GM12878 (cell line): Measurements from ENCODE around the gene B4GALNT2. TPM values are rescaled to one million over a fixed set of nuclear protein-coding genes. Genes with fewer than 3 reads are reported as not detected.

ENCODE experiments used
- ATAC-seq: fragments of 200-7000 bp; cut with Tn5 transposase; 3 replicates; pipeline ENCODE4 v1.9.1; 2020; ENCODE audit warnings: mild to moderate bottlenecking, moderate library complexity
- BruUV-seq: library from RNA; stranded (reverse); fragments of 400-500 nt; replicated peaks from 2 replicates; lab custom pipeline; 2021; lab: Mats Ljungman, UMichigan
- CTCF ChIA-PET: fragments of 300-600 bp; sonication (Branson Sonifier 250); formaldehyde crosslinking; extraction: SDS; loops from one replicate; lab custom pipeline; 2021; ENCODE audit warnings: inconsistent platforms; lab: Yijun Ruan, JAX
- POLR2A ChIA-PET: fragments of 350-600 bp; formaldehyde crosslinking; extraction: SDS; loops from one replicate; lab custom pipeline; 2021; ENCODE audit warnings: inconsistent platforms; lab: Charles Lee
- RAD21 ChIA-PET: fragments of 300-600 bp; sonication (Branson Sonifier 250); formaldehyde crosslinking; loops from one replicate; lab custom pipeline; 2023; ENCODE audit warnings: antibody characterized with exemption; ENCODE audit not compliant: unreplicated experiment; lab: Charles Lee
- SMC1A ChIA-PET: fragments of 300-600 bp; sonication (Branson Sonifier 250); formaldehyde crosslinking; loops from one replicate; lab custom pipeline; 2023; ENCODE audit not compliant: unreplicated experiment, uncharacterized antibody; lab: Charles Lee
- DNase-seq: peaks from one replicate; pipeline ENCODE4 v3.0.0-alpha.2; 2011; ENCODE audit warnings: low read depth, low spot score
- FAIRE-seq: peaks from 3 replicates; lab custom pipeline; 2011; peaks lifted over from hg19 to GRCh38; lab: Jason Lieb, UNC
- H2AFZ ChIP-seq: 2 replicates; pipeline ENCODE4 v1.6.0; 2011; ENCODE audit warnings: low read depth, low read length, control low read depth; ENCODE audit not compliant: control insufficient read depth
- H3K27ac ChIP-seq: 2 replicates; pipeline ENCODE4 v1.5.1; 2011; ENCODE audit warnings: control low read depth; ENCODE audit not compliant: control insufficient read depth, insufficient read depth
- H3K27me3 ChIP-seq, 2 experiments: replicated peaks in 1 of 2; 2 replicates each; pipeline versions ENCODE4 v1.6.0 to v1.6.1; 2011; ENCODE audit warnings: low read length in 1 of 2; ENCODE audit not compliant: control insufficient read depth in 2 of 2, insufficient read depth in 2 of 2
- H3K36me3 ChIP-seq, 2 experiments: 2 replicates each; pipeline ENCODE4 v1.5.1; 2011; ENCODE audit warnings: low read length in 1 of 2; ENCODE audit not compliant: control insufficient read depth in 2 of 2, insufficient read depth in 2 of 2
- H3K4me1 ChIP-seq: 2 replicates; pipeline ENCODE4 v1.6.1; 2011; ENCODE audit warnings: mild to moderate bottlenecking, low read length, moderate library complexity, mixed read lengths; ENCODE audit not compliant: control insufficient read depth, insufficient read depth
- H3K4me2 ChIP-seq: 2 replicates; pipeline ENCODE4 v1.6.0; 2011; ENCODE audit warnings: control low read depth; ENCODE audit not compliant: control insufficient read depth, insufficient read depth
- H3K4me3 ChIP-seq: fragments of 200-600 bp; sonication (generic); 2 replicates; pipeline ENCODE4 v1.5.1; 2016
- H3K79me2 ChIP-seq: 2 replicates; pipeline ENCODE4 v1.6.0; 2011; ENCODE audit warnings: low read length; ENCODE audit not compliant: control insufficient read depth, insufficient read depth
- H3K9ac ChIP-seq: 2 replicates; pipeline ENCODE4 v1.8.0; 2011; ENCODE audit warnings: low read length, control low read depth, mixed read lengths; ENCODE audit not compliant: control insufficient read depth, insufficient read depth
- H3K9me3 ChIP-seq: replicated peaks from 3 replicates; pipeline ENCODE4 v1.5.1; 2011; ENCODE audit warnings: mild to moderate bottlenecking, low read length; ENCODE audit not compliant: control insufficient read depth, insufficient read depth
- H4K20me1 ChIP-seq: 2 replicates; pipeline ENCODE4 v1.6.0; 2011; ENCODE audit not compliant: control insufficient read depth, insufficient read depth
- ATF2 ChIP-seq: IDR thresholded peaks from 2 replicates; pipeline ENCODE4 v1.6.1; 2012; ENCODE audit warnings: low read length, inconsistent platforms
- ATF7 ChIP-seq: fragments of 450-650 bp; IDR thresholded peaks from 2 replicates; pipeline ENCODE4 v1.6.1; 2016; ENCODE audit warnings: low read depth, mild to moderate bottlenecking
- CBX5 ChIP-seq: sonication (generic); IDR thresholded peaks from 2 replicates; pipeline ENCODE4 v1.6.1; 2016; ENCODE audit warnings: low read depth, moderate library complexity, mild to moderate bottlenecking, inconsistent platforms
- CREB1 ChIP-seq: IDR thresholded peaks from 2 replicates; pipeline ENCODE4 v1.6.1; 2012; ENCODE audit warnings: low read depth, mild to moderate bottlenecking, inconsistent platforms
- DPF2 ChIP-seq: fragments of 450-650 bp; IDR thresholded peaks from 2 replicates; pipeline ENCODE4 v1.6.1; 2017; ENCODE audit warnings: mild to moderate bottlenecking
- E4F1 ChIP-seq: fragments of 450-650 bp; IDR thresholded peaks from 2 replicates; pipeline ENCODE4 v1.6.1; 2018; ENCODE audit warnings: borderline replicate concordance, mild to moderate bottlenecking; ENCODE audit not compliant: partially characterized antibody
- EP300 ChIP-seq, 2 experiments: fragments of 150-350 bp in 1 of 2; IDR thresholded peaks; 2 replicates each; pipeline ENCODE4 v1.6.1; 2011 to 2012; ENCODE audit warnings: low read depth in 2 of 2, low read length in 2 of 2, borderline replicate concordance in 1 of 2, improper control_type of control experiment in 1 of 2, inconsistent platforms in 1 of 2; ENCODE audit not compliant: control insufficient read depth in 1 of 2
- GATAD2B ChIP-seq: fragments of 450-650 bp; conservative IDR thresholded peaks from 2 replicates; pipeline ENCODE4 v1.6.1; 2017; ENCODE audit warnings: low read depth, mild to moderate bottlenecking, moderate library complexity
- HCFC1 ChIP-seq: fragments of 150-350 bp; IDR thresholded peaks from 2 replicates; pipeline ENCODE4 v1.6.1; 2014; ENCODE audit warnings: low read length
- IKZF2 ChIP-seq, 2 experiments: fragments of 450-650 bp; IDR thresholded peaks; 2 replicates each; pipeline ENCODE4 v1.6.1; 2017; ENCODE audit warnings: mild to moderate bottlenecking in 2 of 2, moderate library complexity in 2 of 2
- IRF4 ChIP-seq: IDR thresholded peaks from 2 replicates; pipeline ENCODE4 v1.6.1; 2011; ENCODE audit warnings: low read depth, low read length
- POU2F2 ChIP-seq: IDR thresholded peaks from 3 replicates; pipeline ENCODE4 v1.6.1; 2011; ENCODE audit warnings: low read depth, mild to moderate bottlenecking, low read length, borderline replicate concordance
- RELA ChIP-seq: fragments of 450-650 bp; IDR thresholded peaks from 2 replicates; pipeline ENCODE4 v1.8.0; 2014; ENCODE audit warnings: borderline replicate concordance; ENCODE audit not compliant: partially characterized antibody
- RUNX3 ChIP-seq: IDR thresholded peaks from 2 replicates; pipeline ENCODE4 v1.6.1; 2012; ENCODE audit warnings: low read length, inconsistent platforms
- SPI1 ChIP-seq: IDR thresholded peaks from 2 replicates; pipeline ENCODE4 v1.6.1; 2011; ENCODE audit warnings: low read depth, mild to moderate bottlenecking, low read length, moderate library complexity, borderline replicate concordance; ENCODE audit not compliant: insufficient read depth
- SUPT20H ChIP-seq: IDR thresholded peaks from 2 replicates; pipeline ENCODE4 v1.6.1; 2011; ENCODE audit warnings: low read depth, mild to moderate bottlenecking, low read length, moderate library complexity, borderline replicate concordance; ENCODE audit not compliant: control insufficient read depth
- ZNF384 ChIP-seq: IDR thresholded peaks from 2 replicates; pipeline ENCODE4 v1.6.1; 2012; ENCODE audit warnings: low read depth, mild to moderate bottlenecking, low read length, improper control_type of control experiment, borderline replicate concordance
- WGBS: methylation state at CpG from one replicate; pipeline ENCODE4 v1.1.6; 2016; ENCODE audit warnings: low lambda C conversion rate; ENCODE audit not compliant: insufficient replicate concordance, insufficient coverage; ENCODE audit errors: missing lambda C conversion rate; 5-methylcytosine and 5-hydroxymethylcytosine counted together
- in situ Hi-C: fragments of 300-500 bp; cut with MboI; formaldehyde crosslinking; loops from 9 replicates; pipeline ENCODE4 v1.14.3; 2018; ENCODE audit warnings: mixed read lengths
- intact Hi-C: fragments of 100-400 bp; cut with micrococcal nuclease; formaldehyde crosslinking; loops from one replicate; pipeline ENCODE4 v1.14.2; 2022; ENCODE audit not compliant: unreplicated experiment
- polyA plus RNA-seq, 11 experiments: library from polyadenylated mRNA; depleted of rRNA in 4 of 11; unstranded in 6 of 11; stranded (reverse) in 5 of 11; fragments of >200 nt; fragmentation: Nextera tagmentation in 4 of 11; fragmentation: Illumina TruSeq in 1 of 11; extraction: Ambion mirVana in 4 of 11; extraction: Trizol in 1 of 11; gene quantifications; 1 replicate in 1 of 11; 2 replicates in 10 of 11; pipeline versions ENCODE4 v1.2.1 to v1.2.3, GENCODE V29; 2011 to 2016; ENCODE audit warnings: inconsistent platforms in 2 of 11, missing spikeins in 2 of 11, low read depth in 1 of 11
- total RNA-seq, 4 experiments: library from RNA; depleted of rRNA in 3 of 4; stranded (reverse); fragments of >200 nt in 3 of 4; fragmentation: Illumina TruSeq in 1 of 4; extraction: Trizol in 1 of 4; gene quantifications; 2 replicates each; pipeline versions ENCODE4 v1.2.1 to v1.2.3, GENCODE V29; 2013 to 2021

Gene B4GALNT2
- total and polyA plus RNA-seq, 10 of the 15 experiments (the other 5 are each of a cell fraction or from before 2014, with no cell fraction given) = not detected

- TF ChIP-seq ATF2 = no peak
- no peak for TF ChIP-seq SUPT20H
- TF ChIP-seq SPI1 = no peak
- TF ChIP-seq DPF2 = no peak
- no peak for TF ChIP-seq RELA
- 0 out of 2 replicates have a peak, but pooled peaks have one; percentile 20 for TF ChIP-seq RUNX3
- 0 out of 2 replicates have a peak, but pooled peaks have one; percentile 2 for TF ChIP-seq CREB1
Observed at GRCh38 chr17:49223517-49224197, 91.1 kb downstream of the B4GALNT2 start (continued).

- WGBS = 12% methylated on average over 95 of the region's 95 CpGs
- Histone ChIP-seq H3K4me3 (peak overlapping the region; percentile 48; the same call in 1 of the 2 replicates), H3K36me3 (peaks cover 6 to 13% of the 10 kb centered on the region in 2 experiments), H3K27me3 (no peaks in the 10 kb centered on the region), H3K9ac (no peak overlapping the region), H3K9me3 (no peaks in the 10 kb centered on the region), H3K4me1 (peaks cover 34% of the 10 kb centered on the region), H3K79me2 (no peaks in the 10 kb centered on the region; the same call in 1 of the 2 replicates), H2AFZ (no peak overlapping the region), H4K20me1 (0 out of 2 replicates have a peak, but pooled peaks cover 7% of the 10 kb centered on the region), H3K4me2 (peak overlapping the region; percentile 62), H3K27ac (no peak overlapping the region)
- in situ Hi-C loops (loop anchor here (10.0 kb wide), 1 partner anchor 50 kb away; no protein-coding TSS in a partner anchor), intact Hi-C loops (no loop called here)
- CTCF ChIA-PET = interaction anchor here (0.6 to 8.2 kb wide), 8 partner anchors 9 to 192 kb away, joined by 3 to 89 read pairs (median 7); partner anchors contain the start of gene ABI3
- SMC1A ChIA-PET = interaction anchor here (1.1 to 7.3 kb wide), 2 partner anchors 33 to 44 kb away, joined by 4 to 118 read pairs; no protein-coding TSS in a partner anchor
- POLR2A ChIA-PET = interaction anchor here (0.7 to 3.6 kb wide), 4 partner anchors 10 to 45 kb away, joined by 3 to 12 read pairs (median 3); no protein-coding TSS in a partner anchor
- RAD21 ChIA-PET = interaction anchor here (1.0 to 5.9 kb wide), 3 partner anchors 11 to 44 kb away, joined by 6 to 72 read pairs (median 51); partner anchors contain the start of genes ABI3 and GNGT2
- ATAC-seq = no peak
- FAIRE-seq = no peak
- no peak for DNase-seq
- BruUV-seq = no TSS peak
- TF ChIP-seq POU2F2 (peak; percentile 18; the same call in 1 of the 3 replicates), GATAD2B (no peak), ZNF384 (no peak), ATF7 (no peak), CBX5 (no peak), EP300 (IDR thresholded peaks at IDR 0.05; ENCODE audit: borderline replicate concordance in 1 of 2, control insufficient read depth in 1 of 2, low read depth in 2 of 2, low read length in 2 of 2) (no peak), CREB1 (peak; percentile 30; the same call in 1 of the 2 replicates), IKZF2 (IDR thresholded peaks at IDR 0.05) (no peak), HCFC1 (no peak), IRF4 (no peak), E4F1 (no peak)
Observed at GRCh38 chr17:49224198-49224996, 91.8 kb downstream of the B4GALNT2 start.
